GDM1 (cell line): ENCODE data around the gene OR2T27.
"Not testable (repeated sequence)": the region's sequence is repeated elsewhere in the genome, so short reads cannot be mapped to it uniquely, and the experiment has no call there.

Experiments
- DNase-seq: peaks from one replicate; lab custom pipeline; 2025; lab: John Stamatoyannopoulos, UW

The OR2T27 gene, protein sequence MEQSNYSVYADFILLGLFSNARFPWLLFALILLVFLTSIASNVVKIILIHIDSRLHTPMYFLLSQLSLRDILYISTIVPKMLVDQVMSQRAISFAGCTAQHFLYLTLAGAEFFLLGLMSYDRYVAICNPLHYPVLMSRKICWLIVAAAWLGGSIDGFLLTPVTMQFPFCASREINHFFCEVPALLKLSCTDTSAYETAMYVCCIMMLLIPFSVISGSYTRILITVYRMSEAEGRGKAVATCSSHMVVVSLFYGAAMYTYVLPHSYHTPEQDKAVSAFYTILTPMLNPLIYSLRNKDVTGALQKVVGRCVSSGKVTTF

GRCh38 chr1:248655354-248655753 lies at the start of gene OR2T27:
Gene OR2T27, minus strand, starts transcription at chr1:248655528. Its CDS starts 4,644 bp downstream, at chr1:248650884.
- DNase-seq: not testable (repeated sequence)

GRCh38 chr1:248704606-248705005 lies 49.3 kb upstream of the OR2T27 start:
- DNase-seq: no peak

- DNase-seq: no peak
These were observed 48.3 kb upstream of the OR2T27 start for GRCh38 chr1:248703674-248704073.

DNA sequence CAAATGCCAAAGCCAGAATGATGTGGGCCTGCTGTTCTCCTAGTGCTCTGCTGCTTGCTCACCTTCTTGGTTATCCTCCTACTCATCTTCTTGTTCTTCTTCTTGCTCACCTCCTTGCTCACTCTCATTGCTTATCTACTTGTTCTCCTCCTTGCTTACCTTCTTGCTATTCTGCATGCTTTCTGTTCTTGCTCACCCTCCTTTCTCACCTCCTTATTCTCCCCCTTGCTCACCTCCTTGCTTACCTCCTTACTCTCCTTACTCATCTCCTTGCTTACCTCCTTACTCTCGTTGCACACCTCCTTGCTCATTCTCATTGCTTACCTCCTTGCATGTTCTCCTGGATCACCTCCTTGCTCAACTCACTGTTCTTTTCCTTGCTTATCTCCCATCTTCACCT lies 47.4 kb upstream of the OR2T27 start, which contains the start of gene OR14I1:
TSS of gene OR14I1 (minus strand) at position 53 of the 400 bp plus-strand sequence.
- DNase-seq: no peak

- DNase-seq: no peak
These were observed 43.8 kb upstream of the OR2T27 start for GRCh38 chr1:248699099-248699498.

DNA sequence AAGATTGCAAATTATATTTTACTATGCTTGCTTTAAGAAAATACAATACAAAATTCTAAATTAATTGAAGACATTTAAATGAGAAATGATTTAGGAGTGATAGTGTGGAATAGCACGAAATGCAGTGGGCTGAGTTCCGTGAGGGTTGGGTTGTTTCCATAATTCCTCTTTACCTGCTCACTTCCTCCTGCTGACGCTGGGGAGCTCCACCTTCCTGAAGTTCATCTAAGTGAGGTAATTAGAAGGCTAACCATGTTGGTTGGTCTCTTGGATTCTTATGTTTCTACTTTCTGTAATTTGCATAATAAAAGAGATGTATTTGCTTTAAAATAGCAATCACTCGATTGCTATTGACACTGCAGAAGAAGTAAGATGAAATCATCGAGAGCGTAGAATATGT lies 42.6 kb upstream of the OR2T27 start:
- DNase-seq: no peak

DNA sequence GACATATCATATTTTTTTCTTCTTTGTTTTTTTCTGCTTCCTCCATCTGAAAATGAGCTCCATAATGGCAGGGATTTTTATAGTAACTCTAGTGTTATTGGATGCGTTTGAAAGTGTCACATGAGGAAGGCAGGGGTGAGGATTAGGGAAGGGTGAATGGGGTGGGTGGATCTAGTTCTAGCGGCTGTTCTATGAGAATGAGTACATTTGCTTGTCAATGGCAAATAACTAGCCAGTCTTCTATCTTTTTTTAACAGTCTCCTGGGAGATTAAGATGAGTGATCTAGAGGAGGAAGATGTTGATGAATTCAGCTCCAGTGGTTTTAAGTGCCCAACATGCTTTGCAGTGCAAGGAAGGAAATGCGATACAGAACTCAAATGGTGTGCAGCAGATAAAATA lies 41.4 kb upstream of the OR2T27 start:
- no peak for DNase-seq

DNA sequence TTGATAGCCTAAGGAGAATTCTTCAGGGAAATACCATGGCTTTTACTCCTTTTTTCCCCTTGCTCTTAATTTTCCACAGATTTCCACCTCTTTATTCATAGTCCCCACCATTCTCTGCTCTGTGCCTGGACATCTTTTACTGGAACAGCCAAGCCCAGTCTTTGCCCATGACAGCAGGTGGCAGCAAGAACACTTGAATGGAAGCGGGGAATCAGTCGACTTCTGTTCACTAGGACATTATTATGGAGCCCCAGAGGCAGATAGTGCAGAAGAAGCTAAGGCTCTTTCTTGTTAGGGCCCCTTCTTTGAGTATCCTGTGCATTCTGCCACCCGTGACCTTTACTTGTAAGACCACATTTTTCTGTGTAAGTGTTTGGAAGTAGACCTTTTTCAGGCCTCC lies 40.9 kb upstream of the OR2T27 start:
- peak; percentile 34 for DNase-seq

DNA sequence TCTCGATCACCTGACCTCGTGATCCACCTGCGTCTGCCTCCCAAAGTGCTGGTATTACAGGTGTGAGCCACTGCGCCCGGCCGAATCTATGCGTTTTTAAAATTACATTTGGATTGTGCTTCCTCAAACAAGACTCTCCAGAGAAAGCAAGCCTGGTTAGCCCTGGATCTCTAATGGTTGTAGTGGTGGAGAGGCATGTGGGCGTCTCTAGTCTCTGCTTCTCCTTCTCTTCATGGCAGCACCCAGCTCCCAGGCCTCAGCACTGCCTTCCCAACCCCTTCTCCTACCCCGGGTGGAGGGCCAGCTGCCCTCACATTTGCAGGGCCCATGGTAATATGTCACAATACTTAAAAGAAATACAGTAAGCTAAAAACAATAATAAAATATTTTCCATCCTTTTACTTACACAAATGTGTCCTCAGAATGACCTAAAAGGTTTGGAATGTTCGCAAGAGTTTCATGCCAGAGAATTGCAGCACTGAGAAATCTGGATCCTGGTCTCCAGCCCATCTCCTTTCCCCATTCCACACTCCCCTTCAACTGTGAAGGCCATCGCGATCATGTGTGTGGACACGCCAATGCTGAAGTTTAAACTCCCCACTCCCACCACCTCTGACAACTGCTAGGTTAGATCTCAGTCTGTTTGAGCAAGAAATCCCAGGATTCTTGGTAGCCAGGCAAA lies 40.3 kb upstream of the OR2T27 start:
- DNase-seq: no peak

DNA sequence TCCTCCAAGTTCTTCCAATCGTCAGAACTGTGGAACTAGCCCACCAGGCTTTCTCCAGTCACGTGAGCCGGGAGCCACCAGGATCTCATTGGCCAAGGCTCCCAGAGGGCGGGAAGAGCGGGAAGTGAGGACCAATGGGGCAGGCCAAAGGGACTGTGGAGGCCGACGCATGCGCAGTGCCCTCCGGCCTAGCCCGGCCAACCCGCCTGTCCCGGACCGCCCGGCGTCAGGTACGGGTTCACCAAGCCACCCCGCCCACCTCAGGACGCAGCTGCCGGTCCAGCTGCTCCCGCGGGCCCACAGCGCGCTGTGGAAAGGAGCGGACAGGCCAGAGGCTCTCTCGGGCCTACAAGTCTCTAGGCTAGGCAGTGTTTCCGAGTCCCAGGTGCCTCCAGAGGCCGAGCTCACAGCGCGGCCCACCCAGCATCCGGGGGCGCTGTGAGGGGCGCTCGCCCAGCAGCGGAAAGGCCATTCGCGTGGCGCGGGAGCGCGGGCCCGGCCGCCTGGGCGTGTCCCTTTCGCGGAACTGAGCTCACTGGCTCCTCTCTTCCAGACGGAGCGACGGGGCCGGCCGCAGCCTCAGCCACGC lies 36.3 kb upstream of the OR2T27 start:
- DNase-seq: no peak

DNA sequence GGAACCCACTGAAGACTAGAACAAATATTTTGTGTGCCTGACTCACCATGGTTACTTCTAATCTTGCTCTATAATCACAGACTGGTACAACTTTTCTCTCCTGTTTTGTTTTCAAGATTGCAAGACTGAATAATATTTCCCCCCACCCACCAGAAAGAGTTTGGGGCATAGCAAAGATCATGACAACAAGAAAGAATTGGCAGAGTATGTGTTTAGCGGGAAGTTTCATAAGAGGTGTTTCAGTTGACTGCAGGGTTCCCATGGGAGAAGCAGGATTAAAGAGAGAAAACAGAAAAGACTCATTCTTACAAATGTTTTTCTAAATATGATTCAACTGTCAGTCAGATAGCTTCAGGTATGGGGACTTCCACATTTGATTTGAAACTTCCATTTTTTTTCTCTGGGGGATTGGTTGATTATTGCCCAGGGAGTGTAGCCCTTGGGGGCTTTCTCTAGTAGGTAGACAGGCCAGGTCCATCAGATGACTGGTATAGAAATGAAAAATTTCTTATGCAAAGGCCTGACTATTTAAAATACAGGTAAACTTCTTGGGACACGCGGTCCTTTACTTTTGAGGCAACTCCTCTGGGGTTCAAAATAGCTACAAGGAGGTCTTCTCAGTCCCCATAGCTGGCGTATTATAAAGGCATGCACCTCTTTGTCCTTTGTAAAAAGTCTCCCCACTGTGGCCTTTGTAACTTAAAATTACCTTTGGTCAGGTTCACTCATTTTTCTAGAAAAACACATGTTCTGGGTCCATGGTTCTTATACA lies 33.4 kb upstream of the OR2T27 start:
- DNase-seq: no peak

- DNase-seq: no peak
These were observed 31.5 kb upstream of the OR2T27 start for GRCh38 chr1:248686815-248687214.

GRCh38 chr1:248681651-248682050 lies 26.3 kb upstream of the OR2T27 start:
- DNase-seq: no peak

GRCh38 chr1:248670003-248670402 lies 14.7 kb upstream of the OR2T27 start:
- DNase-seq: no peak

- DNase-seq: not testable (repeated sequence)
These were observed 8.4 kb upstream of the OR2T27 start for GRCh38 chr1:248663453-248664328.

DNA sequence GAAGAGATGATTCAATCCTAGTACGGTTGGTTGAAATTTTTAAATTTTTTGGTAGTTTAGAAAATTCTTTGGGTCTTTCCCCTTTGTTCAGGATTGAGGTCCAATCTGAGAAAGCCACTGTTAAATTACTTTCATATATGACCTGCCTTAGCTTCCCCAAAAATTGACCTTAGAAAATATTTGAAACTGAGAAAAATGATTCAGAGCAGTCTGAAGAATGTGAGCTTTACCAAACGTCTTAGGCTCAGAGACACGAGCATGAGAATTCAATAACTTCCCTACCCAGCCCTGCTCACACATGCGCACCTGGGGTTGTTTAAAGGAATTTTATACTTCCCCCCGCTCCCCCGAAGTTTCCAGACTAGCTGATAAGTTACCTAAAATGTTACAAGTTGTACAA lies 1.5 kb upstream of the OR2T27 start:
- DNase-seq: not testable (repeated sequence)

DNA sequence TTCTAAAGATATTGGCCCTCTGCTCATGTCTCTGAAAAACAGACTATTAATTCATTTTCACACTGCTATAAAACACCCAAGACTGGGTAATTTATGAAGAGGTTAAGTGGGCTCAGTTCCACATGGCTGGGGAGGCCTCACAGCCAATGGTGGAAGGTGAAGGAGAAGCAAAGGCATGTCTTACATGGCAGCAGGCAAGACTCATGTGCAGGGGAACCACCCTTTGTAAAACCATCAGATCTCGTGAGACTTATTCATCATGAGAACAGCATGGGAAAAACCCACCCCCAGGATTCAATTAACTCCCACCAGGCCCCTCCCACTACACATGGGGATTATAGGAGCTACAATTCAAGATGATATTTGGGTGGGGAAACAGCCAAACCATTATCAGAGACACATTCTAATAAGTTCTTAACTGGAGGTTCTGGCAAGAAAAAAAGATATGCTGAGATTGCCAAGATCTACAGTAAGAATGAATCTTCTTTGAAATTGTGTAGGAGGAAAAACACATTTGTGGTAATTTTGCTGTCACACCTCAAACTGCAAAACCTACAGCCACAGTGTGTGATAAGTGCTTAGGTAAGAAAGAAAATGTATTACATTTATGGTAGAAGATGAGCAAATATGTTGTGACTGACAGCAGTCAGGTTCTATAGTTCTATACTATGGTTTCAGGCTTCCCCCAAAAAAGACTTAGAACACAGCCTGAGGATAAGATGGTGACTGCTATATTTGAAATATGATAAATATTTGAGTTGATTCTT lies 6.4 kb downstream of the OR2T27 start:
- DNase-seq: not testable (repeated sequence)

GRCh38 chr1:248645178-248645577 lies 10.2 kb downstream of the OR2T27 start, which contains the start of gene OR2T35:
Gene OR2T35, minus strand, starts transcription at chr1:248645278. Its CDS starts 6,020 bp downstream, at chr1:248639258.
- not testable (repeated sequence) for DNase-seq

GRCh38 chr1:248642971-248643651 lies 12.2 kb downstream of the OR2T27 start:
- not testable (repeated sequence) for DNase-seq

DNA sequence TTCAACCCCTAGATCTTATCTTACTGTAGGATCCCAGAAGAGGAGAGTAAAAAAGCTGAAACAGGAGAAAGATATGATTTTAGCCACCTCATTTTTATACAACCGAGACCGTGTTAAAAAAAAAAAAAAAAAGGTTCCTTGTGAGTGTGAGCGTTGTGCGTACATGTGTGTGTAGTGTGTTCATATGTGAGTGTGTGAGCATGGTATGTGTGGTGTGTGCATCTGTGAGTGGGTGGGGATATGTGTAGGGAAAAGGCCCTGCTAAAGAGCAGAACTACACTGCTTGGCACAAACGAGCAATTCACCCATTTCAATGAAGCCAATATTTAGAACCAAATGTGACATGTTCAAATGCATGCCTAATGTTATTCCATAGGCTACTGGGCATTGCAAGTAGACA lies 13.7 kb downstream of the OR2T27 start:
- not testable (repeated sequence) for DNase-seq
